GM21447 (cell line): ENCODE measurements around the gene IQGAP3.
"Not testable (repeated sequence)": the region's sequence is repeated elsewhere in the genome, so short reads cannot be mapped to it uniquely, and the experiment has no call there.

ENCODE experiments used
- ATAC-seq: cut with Tn5 transposase; IDR thresholded peaks from one replicate; pipeline ENCODE4 v1.9.1; 2021; ENCODE audit not compliant: unreplicated experiment

Gene IQGAP3, protein sequence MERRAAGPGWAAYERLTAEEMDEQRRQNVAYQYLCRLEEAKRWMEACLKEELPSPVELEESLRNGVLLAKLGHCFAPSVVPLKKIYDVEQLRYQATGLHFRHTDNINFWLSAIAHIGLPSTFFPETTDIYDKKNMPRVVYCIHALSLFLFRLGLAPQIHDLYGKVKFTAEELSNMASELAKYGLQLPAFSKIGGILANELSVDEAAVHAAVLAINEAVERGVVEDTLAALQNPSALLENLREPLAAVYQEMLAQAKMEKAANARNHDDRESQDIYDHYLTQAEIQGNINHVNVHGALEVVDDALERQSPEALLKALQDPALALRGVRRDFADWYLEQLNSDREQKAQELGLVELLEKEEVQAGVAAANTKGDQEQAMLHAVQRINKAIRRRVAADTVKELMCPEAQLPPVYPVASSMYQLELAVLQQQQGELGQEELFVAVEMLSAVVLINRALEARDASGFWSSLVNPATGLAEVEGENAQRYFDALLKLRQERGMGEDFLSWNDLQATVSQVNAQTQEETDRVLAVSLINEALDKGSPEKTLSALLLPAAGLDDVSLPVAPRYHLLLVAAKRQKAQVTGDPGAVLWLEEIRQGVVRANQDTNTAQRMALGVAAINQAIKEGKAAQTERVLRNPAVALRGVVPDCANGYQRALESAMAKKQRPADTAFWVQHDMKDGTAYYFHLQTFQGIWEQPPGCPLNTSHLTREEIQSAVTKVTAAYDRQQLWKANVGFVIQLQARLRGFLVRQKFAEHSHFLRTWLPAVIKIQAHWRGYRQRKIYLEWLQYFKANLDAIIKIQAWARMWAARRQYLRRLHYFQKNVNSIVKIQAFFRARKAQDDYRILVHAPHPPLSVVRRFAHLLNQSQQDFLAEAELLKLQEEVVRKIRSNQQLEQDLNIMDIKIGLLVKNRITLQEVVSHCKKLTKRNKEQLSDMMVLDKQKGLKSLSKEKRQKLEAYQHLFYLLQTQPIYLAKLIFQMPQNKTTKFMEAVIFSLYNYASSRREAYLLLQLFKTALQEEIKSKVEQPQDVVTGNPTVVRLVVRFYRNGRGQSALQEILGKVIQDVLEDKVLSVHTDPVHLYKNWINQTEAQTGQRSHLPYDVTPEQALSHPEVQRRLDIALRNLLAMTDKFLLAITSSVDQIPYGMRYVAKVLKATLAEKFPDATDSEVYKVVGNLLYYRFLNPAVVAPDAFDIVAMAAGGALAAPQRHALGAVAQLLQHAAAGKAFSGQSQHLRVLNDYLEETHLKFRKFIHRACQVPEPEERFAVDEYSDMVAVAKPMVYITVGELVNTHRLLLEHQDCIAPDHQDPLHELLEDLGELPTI (N-terminal part only)

DNA sequence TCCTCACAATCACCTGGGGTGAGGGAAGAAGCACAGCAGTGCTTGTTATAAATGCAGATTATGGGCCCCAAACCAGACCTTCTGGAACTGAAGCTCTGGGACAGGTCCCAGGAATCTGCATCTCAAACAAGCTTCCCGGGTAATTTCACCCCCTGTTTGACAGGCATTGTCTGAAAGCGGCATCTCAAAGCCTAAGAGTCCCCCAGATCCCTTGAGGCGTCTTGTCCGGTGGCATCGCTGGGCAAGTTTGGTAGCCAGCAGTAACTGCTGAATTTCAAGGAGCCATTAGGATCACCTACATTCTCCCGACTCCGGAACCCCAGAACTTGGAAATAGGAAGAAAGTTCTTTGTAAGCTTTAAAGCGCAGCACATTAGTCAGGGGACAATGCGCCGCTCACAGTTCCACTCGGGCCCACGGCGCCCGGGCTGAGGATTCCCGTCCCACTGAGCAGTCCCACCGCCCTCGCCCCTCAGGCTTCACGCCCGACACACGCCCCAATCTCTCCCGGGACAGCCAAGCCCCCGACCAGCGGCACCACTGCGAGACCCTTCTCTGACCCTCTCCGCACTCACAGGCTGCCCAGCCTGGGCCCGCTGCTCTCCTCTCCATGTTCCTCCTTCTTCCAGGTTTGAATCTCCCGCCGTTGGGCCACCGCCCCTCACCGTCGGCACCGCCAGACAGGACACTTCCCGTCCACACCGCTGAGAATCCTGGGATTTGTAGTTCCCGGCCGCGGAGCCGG is at the start of gene IQGAP3:
Gene IQGAP3, minus strand, starts transcription at position 647 of the 744 bp plus-strand sequence. Its CDS starts 36 bp downstream, at position 611.
- ATAC-seq: peak; percentile 82

DNA sequence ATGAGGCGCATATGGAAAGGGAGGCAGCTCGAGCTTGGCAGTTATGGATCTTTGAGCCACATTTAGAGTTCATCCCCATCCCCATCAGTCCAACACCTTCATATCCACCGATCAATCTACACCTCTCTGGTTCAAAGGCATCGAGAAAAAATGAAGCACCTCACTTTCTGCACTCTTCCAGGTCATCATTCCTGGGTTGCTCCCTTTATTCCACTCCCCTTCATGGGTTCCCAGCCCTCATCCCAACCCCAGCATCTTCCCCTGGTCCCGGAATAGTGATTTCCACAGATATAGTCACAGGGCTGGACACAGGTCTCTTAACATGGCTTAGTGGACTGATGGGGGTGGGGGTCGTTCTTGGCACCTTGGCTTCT is 47.2 kb upstream of the IQGAP3 start:
- ATAC-seq: no peak

DNA sequence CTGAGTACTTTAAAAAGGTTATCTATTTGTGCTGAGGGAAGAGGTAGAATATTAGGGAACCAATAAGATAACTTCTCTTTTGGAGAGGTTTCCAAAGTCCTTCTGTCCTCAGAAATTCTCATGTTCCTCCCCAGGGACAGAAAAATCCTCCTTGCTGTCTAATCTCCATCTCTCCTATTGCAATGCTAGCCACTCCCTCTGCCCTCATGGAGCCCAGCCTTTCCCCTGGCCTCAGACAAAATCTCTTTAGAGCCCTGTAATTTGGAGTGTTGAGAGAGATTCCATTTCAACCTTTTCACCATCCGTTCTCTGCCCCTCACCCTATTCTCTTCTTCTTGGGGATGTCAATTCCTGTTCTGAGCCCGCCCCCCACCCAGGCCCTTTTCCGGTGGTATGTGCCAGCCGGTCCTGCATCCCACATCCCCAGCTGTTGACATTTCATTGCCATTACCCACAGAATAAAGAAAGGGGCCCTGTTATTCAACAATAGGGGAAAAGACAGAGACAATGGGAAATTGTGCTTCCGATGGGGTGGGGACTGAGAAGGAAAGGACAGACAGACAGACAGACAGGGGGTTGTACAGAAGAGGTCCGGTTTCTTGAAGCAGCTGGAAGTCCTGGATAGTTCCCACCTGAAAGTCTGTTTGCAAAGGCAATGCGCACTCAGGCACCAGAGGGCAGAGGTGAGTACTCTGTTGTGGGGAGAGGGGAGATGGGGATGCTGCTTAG is 46.7 kb upstream of the IQGAP3 start, which contains the start of gene HAPLN2:
Gene HAPLN2, plus strand, starts transcription at position 563 of the 729 bp plus-strand sequence. CDS start 4,076 bp downstream, outside the sequence.
- ATAC-seq: no peak

DNA sequence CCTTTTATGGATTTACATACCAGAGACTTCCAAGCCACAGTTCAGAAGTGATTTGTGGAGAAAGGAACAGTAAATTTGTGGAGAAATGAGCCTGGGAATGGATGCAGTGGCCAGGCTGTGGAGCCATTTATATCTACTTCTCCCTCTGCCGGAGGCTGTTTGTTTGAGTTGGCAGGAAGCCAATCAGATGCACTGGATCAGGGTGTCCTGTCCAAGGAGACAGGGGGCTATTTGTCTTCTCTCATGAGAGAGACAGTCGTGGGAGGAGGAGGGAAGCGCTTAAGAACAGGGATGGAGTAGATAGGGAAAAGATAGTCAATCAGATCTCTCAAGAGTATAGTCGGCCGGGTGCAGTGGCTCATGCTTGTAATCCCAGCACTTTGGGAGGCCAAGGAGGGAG is 44.1 kb upstream of the IQGAP3 start:
- ATAC-seq: no peak

DNA sequence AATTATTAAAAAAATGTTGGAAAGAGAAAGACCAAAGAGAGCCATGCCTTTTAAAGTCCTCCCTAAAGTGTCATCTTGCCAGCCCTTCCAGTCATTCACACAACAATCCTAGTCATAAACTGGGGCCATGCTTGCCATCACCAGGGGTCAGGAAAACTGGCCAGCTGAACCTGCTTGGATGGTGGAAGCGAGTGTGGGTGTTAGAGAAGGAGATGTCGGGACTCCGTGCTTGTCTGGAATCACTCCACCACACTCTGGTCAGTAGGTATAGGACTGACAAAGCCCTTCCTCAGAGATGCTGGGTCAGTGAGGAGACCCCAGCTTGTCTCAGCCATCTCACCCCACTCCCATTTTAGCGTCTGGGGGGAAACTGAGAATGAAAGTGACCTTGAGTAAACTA is 43.6 kb upstream of the IQGAP3 start:
- no peak for ATAC-seq

DNA sequence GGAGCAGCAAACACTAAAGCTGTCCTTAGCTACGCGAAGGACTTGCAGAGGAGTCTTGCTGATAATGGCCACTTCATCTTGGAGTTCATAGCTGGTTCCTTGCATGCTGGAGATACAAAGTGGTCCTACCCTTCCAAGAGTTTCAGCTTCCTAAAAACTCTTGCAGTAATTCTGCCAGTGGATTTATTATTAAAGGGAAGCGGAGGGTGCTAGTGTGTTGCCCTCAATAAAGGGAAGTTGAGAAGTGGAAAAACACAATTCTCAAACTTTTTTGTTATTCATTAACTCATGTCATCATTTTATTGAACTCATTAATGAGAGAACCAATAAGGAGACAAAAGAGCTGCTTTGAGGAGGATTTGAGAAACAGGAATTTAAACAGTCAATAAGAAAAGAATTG is 40.3 kb upstream of the IQGAP3 start:
- ATAC-seq: no peak

DNA sequence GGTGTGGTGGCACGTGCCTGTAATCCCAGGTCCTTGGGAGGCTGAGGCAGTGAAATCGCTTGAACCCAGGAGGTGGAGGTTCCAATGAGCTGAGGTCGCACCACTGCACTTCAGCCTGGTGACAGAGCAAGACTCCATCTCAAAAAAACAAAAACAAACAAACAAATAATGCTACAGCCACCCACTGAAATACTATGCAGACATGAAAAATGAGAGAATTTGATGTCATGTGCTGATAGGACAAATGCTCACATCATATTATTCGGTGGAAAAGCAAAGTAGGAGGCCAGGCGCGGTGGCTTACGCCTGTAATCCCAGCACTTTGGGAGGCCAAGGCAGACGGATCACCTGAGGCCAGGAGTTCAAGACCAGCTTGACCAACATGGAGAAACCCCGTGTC is 37.7 kb upstream of the IQGAP3 start:
- not testable (repeated sequence) for ATAC-seq

DNA sequence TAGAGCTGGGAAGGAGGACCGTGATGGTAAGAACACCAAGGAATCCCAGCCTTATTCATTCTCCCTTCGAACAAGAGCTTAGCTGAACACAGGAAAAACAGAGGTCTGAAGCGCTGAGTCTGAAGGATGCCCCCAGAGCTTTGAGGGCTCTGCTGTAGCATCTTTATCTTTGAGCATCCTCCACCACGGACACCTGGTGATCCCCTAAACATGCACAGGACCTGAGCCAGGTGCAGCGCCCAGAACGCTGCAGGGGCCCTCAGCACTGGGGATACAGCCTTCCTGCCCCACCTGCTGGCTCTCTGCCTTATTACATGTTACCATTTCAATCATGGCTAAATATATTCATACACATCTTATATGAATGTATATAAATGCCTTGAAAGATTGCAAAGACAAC is 36.6 kb upstream of the IQGAP3 start:
- no peak for ATAC-seq

DNA sequence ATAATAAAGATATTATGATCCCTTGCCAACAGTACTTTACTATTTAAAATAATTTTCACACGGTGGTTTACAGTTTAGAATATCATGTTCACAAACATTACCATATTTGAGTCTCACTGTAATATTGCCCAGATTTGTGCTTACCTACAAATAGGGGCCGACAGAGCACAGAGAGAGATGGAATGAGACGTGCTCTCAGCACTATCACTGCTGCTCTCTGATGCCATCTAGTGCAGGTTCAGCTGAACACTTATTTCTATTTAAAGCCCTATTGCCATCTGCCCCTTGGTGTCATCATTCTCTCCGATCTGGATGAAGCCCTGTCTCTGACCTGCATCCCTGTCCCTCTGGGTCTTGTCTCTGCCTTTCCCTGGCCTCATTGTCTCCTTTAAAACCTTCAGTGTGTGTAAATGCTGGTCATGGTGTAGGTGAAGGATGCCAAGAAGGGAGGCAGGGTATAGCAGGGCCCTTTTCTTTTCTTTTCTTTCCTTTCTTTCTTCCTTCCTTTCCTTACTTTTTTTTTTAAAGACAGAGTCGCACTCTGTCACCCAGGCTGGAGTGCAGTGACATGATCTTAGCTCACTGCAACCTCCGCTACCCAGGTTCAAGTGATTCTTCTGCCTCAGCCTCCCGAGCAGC is 35.8 kb upstream of the IQGAP3 start:
- peak; percentile 77 for ATAC-seq

DNA sequence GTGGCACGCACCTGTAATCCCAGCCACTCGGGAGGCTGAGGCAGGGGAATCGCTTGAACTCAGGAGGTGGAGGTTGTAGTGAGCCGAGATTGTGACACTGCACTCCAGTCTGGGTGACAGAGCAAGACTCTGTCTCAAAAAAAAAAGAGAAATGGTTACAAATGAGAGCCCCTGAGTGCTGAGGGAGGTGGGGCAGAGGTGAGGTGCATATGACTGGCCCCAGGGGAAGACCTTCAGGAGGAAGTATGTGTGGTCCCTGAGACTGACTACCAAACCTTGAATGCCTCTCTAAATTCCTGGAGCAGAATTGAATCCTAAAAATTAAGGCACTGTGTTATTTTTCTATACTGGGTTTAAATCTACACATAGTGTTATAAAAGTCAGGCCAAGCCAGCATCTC is 35.0 kb upstream of the IQGAP3 start:
- not testable (repeated sequence) for ATAC-seq

DNA sequence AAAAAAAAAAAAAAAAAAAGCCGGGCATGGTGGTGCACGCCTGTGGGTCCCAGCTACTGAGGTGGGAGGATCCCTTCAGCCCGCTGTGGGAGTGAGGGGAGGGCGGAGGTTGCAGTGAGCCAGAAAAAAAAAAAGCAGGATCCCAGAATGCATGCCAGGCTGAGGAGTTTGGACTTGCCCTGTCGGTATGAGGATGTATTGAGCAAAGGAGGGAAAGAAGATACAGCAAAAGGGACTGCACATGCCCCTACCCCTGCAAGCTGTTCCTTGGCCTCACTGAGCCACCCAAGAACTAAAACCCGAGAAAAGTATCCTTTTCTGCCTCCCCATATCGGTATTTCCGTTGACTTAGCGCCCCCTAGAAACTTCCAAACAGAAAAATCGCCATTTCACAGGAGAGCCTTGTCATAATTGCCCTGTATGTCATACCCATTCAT is 30.2 kb upstream of the IQGAP3 start:
- ATAC-seq: no peak

DNA sequence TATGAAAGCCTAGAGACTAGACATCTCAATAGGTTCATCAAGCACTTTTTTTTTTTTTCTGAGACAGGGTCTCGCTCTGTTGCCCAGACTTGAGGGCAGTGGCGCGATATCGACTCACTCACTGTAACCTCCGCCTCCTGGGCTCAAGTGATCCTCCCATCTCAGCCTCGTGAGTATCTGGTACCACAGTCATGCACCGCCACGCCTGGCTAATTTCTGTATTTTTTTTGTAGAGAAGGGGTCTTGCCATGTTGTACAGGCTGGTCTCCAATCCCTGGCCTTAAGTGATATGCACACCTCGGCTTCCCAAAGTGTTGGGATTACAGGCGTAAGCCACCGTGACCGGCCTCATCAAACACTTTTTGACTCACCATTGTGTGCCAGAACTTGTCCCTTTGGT is 29.5 kb upstream of the IQGAP3 start:
- ATAC-seq: no peak

DNA sequence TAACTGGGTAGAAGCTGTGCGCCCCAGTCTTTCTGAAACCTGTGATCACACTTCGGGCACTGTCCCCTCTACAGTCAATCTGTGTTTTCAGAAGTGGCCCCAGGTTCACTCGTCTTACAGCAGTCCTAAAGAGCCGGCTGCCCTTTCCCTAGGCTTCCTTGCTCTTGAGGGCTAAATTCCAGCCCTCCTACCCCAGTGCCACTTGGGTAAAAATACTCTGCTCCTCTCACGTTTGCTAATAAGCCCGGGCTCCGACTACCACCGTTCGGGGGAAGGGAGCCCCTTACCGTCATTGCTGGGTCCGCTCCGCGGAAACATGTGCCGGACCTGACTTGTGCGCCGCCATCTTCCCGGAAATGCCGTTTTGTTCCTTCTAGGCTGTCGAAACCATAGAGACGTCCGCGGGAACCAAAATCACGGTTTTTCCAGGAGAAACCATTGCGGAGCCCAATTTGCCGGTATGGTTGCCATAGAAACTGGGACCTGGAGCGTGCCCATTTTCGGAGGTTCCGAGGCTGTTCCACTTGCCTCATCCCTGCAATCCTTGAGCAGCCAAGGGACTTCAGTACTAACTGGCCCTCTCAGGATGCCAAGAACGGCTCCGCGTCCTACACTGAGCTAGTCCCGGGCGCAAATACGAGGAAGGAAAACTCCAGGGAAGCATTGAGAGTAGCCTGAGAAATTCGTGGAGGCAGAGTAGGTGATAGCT is 28.9 kb upstream of the IQGAP3 start, which contains the start of gene GPATCH4:
Gene GPATCH4, minus strand, starts transcription at position 358 of the 709 bp plus-strand sequence.
- ATAC-seq: peak; percentile 71

DNA sequence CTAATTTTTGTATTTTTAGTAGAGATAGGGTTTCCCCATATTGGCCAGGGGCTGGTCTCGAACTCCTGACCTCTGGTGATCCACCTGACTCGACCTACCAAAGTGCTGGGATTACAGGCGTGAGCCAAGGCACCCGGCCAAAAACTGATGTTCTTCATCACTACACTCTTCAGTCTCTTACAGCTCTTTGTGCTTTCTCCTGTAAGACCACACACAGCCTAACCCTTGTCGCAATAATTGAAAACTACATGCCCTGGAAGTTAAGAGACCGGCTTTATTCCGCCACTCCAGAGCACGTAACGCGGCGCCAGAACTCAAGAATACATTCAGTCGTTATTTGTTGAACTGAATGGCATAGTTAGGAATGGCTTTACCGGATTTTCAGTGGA is 28.4 kb upstream of the IQGAP3 start:
- ATAC-seq: no peak

DNA sequence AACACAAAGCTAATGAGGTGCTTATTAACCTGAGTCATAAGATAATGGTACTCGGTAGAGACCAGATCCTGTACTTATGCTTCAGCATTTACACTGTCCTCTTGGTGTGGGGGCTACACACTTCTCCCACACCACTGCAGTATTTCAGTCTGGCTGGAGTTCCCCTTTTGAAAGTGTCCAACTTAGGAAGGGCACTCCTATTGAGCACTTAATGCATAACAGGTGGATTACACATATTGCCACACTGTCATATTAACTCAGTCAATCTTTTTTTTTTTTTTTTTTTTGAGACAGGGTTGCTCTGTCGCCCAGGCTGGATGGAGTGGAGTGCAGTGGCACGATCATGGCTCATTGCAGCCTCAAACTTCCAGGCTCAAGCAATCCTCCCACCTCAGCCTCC is 27.4 kb upstream of the IQGAP3 start:
- no peak for ATAC-seq

DNA sequence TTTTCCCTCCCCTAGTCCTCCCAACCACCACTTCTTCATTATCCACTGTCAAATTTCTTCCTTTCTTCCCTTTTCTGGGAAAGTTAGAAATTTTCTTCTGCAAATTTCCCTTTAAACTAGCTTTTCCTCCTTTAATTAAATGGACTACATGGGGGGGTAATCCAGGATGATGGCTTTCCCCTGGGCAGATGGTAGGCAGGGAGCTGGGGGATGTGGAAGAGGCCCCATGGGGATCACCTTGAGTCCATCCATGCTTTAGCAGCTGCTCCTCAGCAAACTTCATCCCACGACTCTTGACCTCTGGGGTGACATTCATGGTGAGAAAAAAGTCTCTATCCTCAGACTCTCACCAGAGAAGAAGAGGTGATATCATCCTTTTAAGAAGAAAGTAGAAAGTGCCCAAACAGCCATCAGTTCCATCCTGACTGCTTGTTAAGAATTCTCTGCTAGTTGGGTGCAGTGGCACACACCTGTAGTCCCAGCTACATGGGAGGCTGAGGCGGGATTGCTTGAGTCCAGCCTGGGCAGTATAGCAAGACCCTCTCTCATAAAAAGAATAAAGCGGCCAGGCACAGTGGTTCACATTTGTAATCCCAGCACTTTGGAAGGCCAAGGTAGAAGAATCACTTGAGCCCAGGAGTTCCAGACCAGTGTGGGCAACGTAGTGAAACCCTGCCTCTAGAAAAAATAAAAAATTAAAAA is 26.5 kb upstream of the IQGAP3 start:
- ATAC-seq: no peak

DNA sequence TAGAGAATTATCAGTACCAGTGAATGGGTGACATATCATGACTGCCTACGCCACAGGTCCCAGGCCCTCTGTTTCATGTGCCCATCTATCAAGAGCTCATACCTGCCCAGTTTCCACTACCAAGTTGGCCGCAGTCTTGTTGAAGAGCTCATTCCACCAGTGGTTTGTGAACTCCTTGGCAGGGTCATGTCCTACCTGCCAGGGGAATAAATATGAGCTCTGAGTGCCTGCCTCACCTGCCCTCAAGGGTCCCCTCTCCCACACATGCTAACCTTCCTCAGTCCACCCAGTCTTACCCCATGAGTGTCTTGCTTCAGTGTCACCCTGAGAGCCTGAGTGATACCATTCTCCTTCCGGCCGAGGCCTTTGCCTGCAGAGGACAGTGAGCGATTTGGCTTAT is 25.8 kb upstream of the IQGAP3 start:
- no peak for ATAC-seq

DNA sequence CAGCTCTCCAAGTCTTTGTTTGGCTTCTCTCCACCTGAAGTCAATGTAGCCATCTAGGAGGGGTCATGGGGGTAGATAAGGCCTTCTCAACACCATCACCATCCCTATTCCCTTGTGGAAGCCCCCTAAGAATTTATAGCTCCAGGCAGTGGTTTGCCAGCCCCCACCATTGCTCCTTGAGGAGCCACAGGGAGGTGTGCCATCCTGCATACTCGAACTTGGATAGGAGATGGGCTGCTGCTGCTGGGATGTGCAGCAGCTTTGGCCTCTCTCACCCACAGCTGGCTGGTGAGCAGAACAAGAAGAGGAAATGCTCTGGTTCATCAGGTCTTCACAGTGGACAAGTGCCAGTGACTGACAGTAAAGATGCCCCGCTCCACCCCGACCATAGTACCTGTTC is 24.1 kb upstream of the IQGAP3 start:
- ATAC-seq: no peak
